Brain microvascular endothelial cell (primary cell): ENCODE results near the gene SNX6.

ENCODE experiments used
- DNase-seq: peaks from one replicate; pipeline ENCODE4 v3.0.0-alpha.2; 2020
- H3K27ac ChIP-seq: fragments of 250-450 bp; sonication (Bioruptor Pico); 2 replicates; pipeline ENCODE4 v1.5.1; 2020; ENCODE audit warnings: mild to moderate bottlenecking, moderate library complexity
- H3K27me3 ChIP-seq: fragments of 250-450 bp; sonication (Bioruptor Pico); replicated peaks from 2 replicates; pipeline ENCODE4 v1.5.1; 2020; ENCODE audit warnings: mild to moderate bottlenecking
- H3K36me3 ChIP-seq: fragments of 250-450 bp; sonication (Bioruptor Pico); replicated peaks from 2 replicates; pipeline ENCODE4 v1.5.1; 2020; ENCODE audit warnings: mild to moderate bottlenecking
- H3K4me3 ChIP-seq: 2 replicates; pipeline ENCODE4 v1.5.1; 2011; ENCODE audit warnings: low read depth, mild to moderate bottlenecking, control low read depth, low read length, moderate library complexity
- in situ Hi-C: cut with HindIII; loops from 2 replicates; pipeline ENCODE4 v1.10.0; 2017; ENCODE audit warnings: low sequenced_read_pairs, low pct_ligation_motif_present
- TF ChIP-seq, protein P1 (sequence below): IDR thresholded peaks from 2 replicates; pipeline ENCODE4 v1.5.1; 2011; ENCODE audit warnings: low read depth, mild to moderate bottlenecking, moderate library complexity, low read length, control low read depth, inconsistent platforms; ENCODE audit errors: missing control alignments

The SNX6 gene

DNA sequence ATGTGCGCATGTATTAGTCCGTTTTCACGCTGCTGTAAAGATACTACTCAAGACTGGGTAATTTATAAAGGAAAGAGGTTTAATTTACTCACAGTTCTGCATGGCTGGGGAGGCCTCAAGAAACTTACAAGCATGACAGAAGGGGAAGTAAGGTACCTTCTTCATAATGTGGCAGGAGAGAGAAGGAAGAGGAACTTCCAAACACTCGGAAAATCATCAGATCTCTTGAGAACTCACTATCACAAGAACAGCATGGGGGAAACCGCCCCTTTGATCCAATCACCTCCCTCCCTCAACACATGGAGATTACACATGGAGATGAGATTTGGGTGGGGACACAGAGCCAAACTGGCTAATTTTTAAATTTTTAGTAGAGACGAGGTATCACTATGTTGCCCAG is 41.8 kb upstream of the SNX6 start:
- TF ChIP-seq, protein P1, sequence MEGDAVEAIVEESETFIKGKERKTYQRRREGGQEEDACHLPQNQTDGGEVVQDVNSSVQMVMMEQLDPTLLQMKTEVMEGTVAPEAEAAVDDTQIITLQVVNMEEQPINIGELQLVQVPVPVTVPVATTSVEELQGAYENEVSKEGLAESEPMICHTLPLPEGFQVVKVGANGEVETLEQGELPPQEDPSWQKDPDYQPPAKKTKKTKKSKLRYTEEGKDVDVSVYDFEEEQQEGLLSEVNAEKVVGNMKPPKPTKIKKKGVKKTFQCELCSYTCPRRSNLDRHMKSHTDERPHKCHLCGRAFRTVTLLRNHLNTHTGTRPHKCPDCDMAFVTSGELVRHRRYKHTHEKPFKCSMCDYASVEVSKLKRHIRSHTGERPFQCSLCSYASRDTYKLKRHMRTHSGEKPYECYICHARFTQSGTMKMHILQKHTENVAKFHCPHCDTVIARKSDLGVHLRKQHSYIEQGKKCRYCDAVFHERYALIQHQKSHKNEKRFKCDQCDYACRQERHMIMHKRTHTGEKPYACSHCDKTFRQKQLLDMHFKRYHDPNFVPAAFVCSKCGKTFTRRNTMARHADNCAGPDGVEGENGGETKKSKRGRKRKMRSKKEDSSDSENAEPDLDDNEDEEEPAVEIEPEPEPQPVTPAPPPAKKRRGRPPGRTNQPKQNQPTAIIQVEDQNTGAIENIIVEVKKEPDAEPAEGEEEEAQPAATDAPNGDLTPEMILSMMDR = no peak
- H3K27me3 ChIP-seq = no peaks in the 10 kb centered on the region
- in situ Hi-C loops = no loop called here
- no peak overlapping the region for H3K4me3 ChIP-seq
- H3K27ac ChIP-seq = no peak overlapping the region
- DNase-seq = no peak
- H3K36me3 ChIP-seq = no peaks in the 10 kb centered on the region

DNA sequence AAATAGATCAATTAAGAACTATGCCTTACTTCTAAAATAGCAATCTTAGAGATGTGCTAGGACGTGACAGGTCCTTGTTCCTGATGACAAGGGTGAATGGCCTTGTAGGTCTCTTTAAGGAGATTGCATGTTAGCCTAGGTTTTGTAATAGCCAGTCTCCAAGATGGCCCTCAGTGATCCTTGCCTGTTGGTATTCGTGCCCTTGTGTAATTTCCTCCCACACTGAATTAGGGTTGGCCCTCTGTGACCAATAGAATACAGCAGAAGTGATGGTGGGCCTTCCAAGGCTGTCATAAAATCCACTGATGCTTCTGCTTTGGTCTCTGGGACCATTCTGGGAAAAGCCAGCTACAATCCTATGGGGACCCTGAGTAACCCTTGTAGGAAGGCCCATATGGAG is 38.2 kb upstream of the SNX6 start:
- H3K27me3 ChIP-seq = no peaks in the 10 kb centered on the region
- H3K4me3 ChIP-seq = no peak overlapping the region
- DNase-seq = no peak
- no peaks in the 10 kb centered on the region for H3K36me3 ChIP-seq
- in situ Hi-C loops = no loop called here
- TF ChIP-seq, protein P1 = no peak
- no peak overlapping the region for H3K27ac ChIP-seq

GRCh38 chr14:34667007-34667406 is 37.1 kb upstream of the SNX6 start:
- TF ChIP-seq, protein P1 = no peak
- Histone ChIP-seq H3K36me3 (no peaks in the 10 kb centered on the region), H3K27me3 (no peaks in the 10 kb centered on the region), H3K4me3 (no peak overlapping the region), H3K27ac (no peak overlapping the region)
- DNase-seq = no peak
- in situ Hi-C loops = no loop called here

- TF ChIP-seq, protein P1 = no peak
- Histone ChIP-seq H3K27me3 (no peaks in the 10 kb centered on the region), H3K27ac (peak overlapping the region; percentile 32), H3K4me3 (no peak overlapping the region), H3K36me3 (no peaks in the 10 kb centered on the region)
- in situ Hi-C loops = no loop called here
- peak; percentile 89 for DNase-seq
These were observed 36.0 kb upstream of the SNX6 start for GRCh38 chr14:34665785-34666435.

DNA sequence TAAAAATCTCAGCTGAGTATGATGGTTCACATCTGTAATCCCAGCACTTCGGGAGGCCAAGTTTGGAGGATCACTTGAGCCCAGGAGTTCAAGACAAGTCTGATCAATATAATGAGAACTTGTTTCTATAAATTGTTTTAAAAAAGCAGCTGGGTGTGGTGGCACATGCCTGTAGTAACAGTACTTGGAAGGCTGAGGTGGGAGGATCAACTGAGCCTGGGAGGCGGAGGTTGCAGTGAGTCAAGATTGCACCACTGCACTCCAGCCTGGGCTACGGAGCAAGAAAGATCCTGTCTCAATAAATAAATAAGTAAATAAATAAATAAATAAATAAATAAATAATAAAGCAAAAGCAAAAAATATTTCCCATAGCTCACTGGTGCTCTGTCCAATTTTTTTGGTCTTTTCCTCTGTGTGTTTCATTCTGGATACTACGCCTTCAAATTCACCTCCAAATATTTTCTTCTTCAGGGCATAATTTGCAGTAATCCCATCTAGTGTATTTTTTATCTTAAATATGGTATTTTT is 32.7 kb upstream of the SNX6 start:
- H3K27me3 ChIP-seq = no peaks in the 10 kb centered on the region
- in situ Hi-C loops = no loop called here
- TF ChIP-seq, protein P1 = no peak
- no peak for DNase-seq
- H3K36me3 ChIP-seq = no peaks in the 10 kb centered on the region
- no peak overlapping the region for H3K27ac ChIP-seq
- H3K4me3 ChIP-seq = no peak overlapping the region

- in situ Hi-C loops = no loop called here
- TF ChIP-seq, protein P1 = no peak
- Histone ChIP-seq H3K4me3 (no peak overlapping the region), H3K27me3 (no peaks in the 10 kb centered on the region), H3K27ac (no peak overlapping the region), H3K36me3 (no peaks in the 10 kb centered on the region)
- DNase-seq = no peak
These were observed 30.8 kb upstream of the SNX6 start for GRCh38 chr14:34660796-34661195.
